Vagina (tissue), 2 donors: ENCODE data around the gene HSPB2.

Source experiments
- POLR2A ChIP-seq, 2 donors: fragments of 450-650 bp; IDR thresholded peaks; one replicate each; pipeline ENCODE4 v1.6.1; 2017; ENCODE audit warnings: antibody characterized with exemption in 2 of 2, mild to moderate bottlenecking in 2 of 2, moderate library complexity in 2 of 2
- POLR2AphosphoS5 ChIP-seq, 2 donors: sonication (generic); formaldehyde crosslinking; IDR thresholded peaks; one replicate each; pipeline ENCODE4 v1.9.0; 2017; ENCODE audit warnings: antibody characterized with exemption in 2 of 2, mild to moderate bottlenecking in 2 of 2, low read depth in 1 of 2; ENCODE audit not compliant: insufficient read depth in 1 of 2
- TF ChIP-seq, protein P1 (sequence below), 3 experiments: fragments of 450-650 bp in 2 of 3; fragments of 200-600 bp in 1 of 3; sonication (generic) in 1 of 3; IDR thresholded peaks; one replicate each; pipeline ENCODE4 v1.5.1; 2017 to 2019; ENCODE audit warnings: antibody characterized with exemption in 3 of 3, mild to moderate bottlenecking in 2 of 3, moderate library complexity in 2 of 3

- TF ChIP-seq, protein P1, sequence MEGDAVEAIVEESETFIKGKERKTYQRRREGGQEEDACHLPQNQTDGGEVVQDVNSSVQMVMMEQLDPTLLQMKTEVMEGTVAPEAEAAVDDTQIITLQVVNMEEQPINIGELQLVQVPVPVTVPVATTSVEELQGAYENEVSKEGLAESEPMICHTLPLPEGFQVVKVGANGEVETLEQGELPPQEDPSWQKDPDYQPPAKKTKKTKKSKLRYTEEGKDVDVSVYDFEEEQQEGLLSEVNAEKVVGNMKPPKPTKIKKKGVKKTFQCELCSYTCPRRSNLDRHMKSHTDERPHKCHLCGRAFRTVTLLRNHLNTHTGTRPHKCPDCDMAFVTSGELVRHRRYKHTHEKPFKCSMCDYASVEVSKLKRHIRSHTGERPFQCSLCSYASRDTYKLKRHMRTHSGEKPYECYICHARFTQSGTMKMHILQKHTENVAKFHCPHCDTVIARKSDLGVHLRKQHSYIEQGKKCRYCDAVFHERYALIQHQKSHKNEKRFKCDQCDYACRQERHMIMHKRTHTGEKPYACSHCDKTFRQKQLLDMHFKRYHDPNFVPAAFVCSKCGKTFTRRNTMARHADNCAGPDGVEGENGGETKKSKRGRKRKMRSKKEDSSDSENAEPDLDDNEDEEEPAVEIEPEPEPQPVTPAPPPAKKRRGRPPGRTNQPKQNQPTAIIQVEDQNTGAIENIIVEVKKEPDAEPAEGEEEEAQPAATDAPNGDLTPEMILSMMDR (IDR thresholded peaks at IDR 0.05) = no peak
- TF ChIP-seq POLR2A (IDR thresholded peaks at IDR 0.05) (no peak), POLR2AphosphoS5 (IDR thresholded peaks at IDR 0.05; ENCODE audit: insufficient read depth in 1 of 2, low read depth in 1 of 2) (no peak)
Measured at GRCh38 chr11:111933872-111934271, 21.3 kb downstream of the HSPB2 start.
